ENCODE results near the gene LARP4. TPM values are rescaled to one million over a fixed set of nuclear protein-coding genes. Genes with fewer than 3 reads are reported as not detected.

LARP4 gene
- total RNA-seq, 1 donor from 2014 or later: 63.8 TPM

DNA sequence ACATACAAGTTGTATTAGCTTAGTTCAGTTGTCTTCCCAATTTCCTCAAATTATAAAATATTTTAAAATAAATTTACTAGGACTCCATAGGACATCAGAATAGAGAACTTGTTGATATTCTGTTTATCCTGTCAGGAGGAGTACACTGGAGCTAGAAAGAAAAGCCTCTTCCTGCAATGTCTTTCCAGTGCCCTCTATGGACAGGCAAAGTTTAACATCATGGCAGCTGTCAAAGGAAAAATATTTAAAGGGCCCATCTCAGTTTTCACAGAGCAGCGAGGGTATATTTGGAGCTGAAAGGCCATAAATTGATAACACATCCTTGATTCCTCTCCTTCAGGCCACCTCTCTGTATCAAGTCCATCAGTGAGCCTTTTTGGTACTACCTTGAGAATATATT lies 123.1 kb downstream of the LARP4 start:
- FAIRE-seq: no peak
- DNase-seq (ENCODE audit: low read depth): no peak

DNA sequence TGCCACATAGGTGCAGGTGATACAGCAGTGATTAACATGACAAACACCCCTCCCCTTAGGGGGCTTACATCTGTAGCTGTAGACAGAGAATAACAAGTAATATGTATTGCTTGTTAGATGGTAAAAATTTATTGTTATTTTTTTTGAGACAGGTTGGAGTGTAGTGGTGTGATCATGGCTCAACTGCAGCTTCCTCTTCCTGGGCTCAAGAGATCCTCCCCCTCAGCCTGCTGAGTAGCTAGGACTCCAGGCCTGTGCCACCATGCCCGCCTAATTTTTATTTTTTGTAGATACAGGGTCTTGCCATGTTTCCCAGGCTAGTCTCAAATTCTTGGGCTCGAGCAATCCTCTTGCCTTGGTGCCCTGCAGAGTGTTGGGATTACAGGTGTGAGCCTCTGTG lies 123.9 kb downstream of the LARP4 start:
- H3K27me3 Mint-ChIP-seq (ENCODE audit: low read depth, unreplicated experiment): no peaks in the 10 kb centered on the region

More for the DNA sequence above, 123.1 kb downstream of the LARP4 start:
- Histone ChIP-seq H3K9me3 (ENCODE audit: insufficient read depth, low read depth, low read length) (no peaks in the 10 kb centered on the region), H3K4me3 (ENCODE audit: insufficient read depth, low read depth, low read length) (no peak overlapping the region), H3K4me1 (ENCODE audit: insufficient read depth, low read length) (no peaks in the 10 kb centered on the region), H3K36me3 (ENCODE audit: insufficient read depth, low read length) (no peaks in the 10 kb centered on the region), H3K9ac (ENCODE audit: low read length) (no peak overlapping the region), H2AFZ (ENCODE audit: low read depth, low read length) (no peak overlapping the region), H3K79me2 (ENCODE audit: insufficient read depth, low read length) (peaks cover 81% of the 10 kb centered on the region), H3K27me3 (ENCODE audit: insufficient read depth, low read length) (no peaks in the 10 kb centered on the region), H3K27ac (ENCODE audit: low read depth, low read length) (no peak overlapping the region), H4K20me1 (ENCODE audit: insufficient read depth, low read length) (peaks cover 44% of the 10 kb centered on the region), H3K4me2 (ENCODE audit: low read length) (no peak overlapping the region)
- Mint-ChIP-seq H3K36me3 (ENCODE audit: low read depth, unreplicated experiment) (peaks cover 8% of the 10 kb centered on the region), H3K4me1 (ENCODE audit: low read depth, unreplicated experiment) (peaks cover 8% of the 10 kb centered on the region), H3K27ac (ENCODE audit: unreplicated experiment) (no peak overlapping the region), H3K4me3 (ENCODE audit: unreplicated experiment) (no peak overlapping the region), H3K9me3 (ENCODE audit: unreplicated experiment) (no peaks in the 10 kb centered on the region), H3K27me3 (ENCODE audit: low read depth, unreplicated experiment) (no peaks in the 10 kb centered on the region)
- TF ChIP-seq, protein P1, sequence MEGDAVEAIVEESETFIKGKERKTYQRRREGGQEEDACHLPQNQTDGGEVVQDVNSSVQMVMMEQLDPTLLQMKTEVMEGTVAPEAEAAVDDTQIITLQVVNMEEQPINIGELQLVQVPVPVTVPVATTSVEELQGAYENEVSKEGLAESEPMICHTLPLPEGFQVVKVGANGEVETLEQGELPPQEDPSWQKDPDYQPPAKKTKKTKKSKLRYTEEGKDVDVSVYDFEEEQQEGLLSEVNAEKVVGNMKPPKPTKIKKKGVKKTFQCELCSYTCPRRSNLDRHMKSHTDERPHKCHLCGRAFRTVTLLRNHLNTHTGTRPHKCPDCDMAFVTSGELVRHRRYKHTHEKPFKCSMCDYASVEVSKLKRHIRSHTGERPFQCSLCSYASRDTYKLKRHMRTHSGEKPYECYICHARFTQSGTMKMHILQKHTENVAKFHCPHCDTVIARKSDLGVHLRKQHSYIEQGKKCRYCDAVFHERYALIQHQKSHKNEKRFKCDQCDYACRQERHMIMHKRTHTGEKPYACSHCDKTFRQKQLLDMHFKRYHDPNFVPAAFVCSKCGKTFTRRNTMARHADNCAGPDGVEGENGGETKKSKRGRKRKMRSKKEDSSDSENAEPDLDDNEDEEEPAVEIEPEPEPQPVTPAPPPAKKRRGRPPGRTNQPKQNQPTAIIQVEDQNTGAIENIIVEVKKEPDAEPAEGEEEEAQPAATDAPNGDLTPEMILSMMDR (IDR thresholded peaks at IDR 0.05; ENCODE audit: insufficient read depth, low read depth, low read length): no peak
- no peak for TF ChIP-seq EZH2 (IDR thresholded peaks at IDR 0.05; ENCODE audit: insufficient read depth, low read length)

DNA sequence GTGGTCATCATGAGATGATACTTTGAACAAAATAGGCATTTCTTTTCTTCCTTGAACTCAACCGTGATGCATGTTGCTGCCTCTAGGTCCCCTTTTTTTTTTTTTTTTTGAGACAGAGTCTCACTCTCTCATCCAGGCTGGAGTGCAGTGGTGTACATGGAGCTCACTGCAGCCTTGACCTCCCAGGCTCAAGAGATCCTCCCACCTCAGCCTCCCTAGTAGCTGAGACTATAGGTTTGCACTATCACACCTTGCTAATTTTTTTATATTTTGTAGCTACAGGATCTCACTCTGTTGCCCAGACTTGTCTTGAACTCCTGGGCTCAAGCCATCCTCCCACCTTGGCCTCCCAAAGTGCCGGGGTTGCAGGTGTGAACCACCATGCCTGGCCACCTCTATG lies 124.7 kb downstream of the LARP4 start:
- Mint-ChIP-seq H3K4me1 (ENCODE audit: low read depth, unreplicated experiment) (peaks cover 16% of the 10 kb centered on the region), H3K36me3 (ENCODE audit: low read depth, unreplicated experiment) (peaks cover 11% of the 10 kb centered on the region), H3K27me3 (ENCODE audit: low read depth, unreplicated experiment) (no peaks in the 10 kb centered on the region), H3K9me3 (ENCODE audit: unreplicated experiment) (no peaks in the 10 kb centered on the region), H3K4me3 (ENCODE audit: unreplicated experiment) (no peak overlapping the region), H3K27ac (ENCODE audit: unreplicated experiment) (no peak overlapping the region)
- DNase-seq (ENCODE audit: low read depth) (no peak), FAIRE-seq (no peak)
- Histone ChIP-seq H3K4me3 (ENCODE audit: insufficient read depth, low read depth, low read length) (no peak overlapping the region), H3K27me3 (ENCODE audit: insufficient read depth, low read length) (no peaks in the 10 kb centered on the region), H3K27ac (ENCODE audit: low read depth, low read length) (no peak overlapping the region), H3K4me1 (ENCODE audit: insufficient read depth, low read length) (no peaks in the 10 kb centered on the region), H2AFZ (ENCODE audit: low read depth, low read length) (no peak overlapping the region), H3K79me2 (ENCODE audit: insufficient read depth, low read length) (peaks cover 82% of the 10 kb centered on the region), H3K9ac (ENCODE audit: low read length) (no peak overlapping the region), H3K36me3 (ENCODE audit: insufficient read depth, low read length) (no peaks in the 10 kb centered on the region), H4K20me1 (ENCODE audit: insufficient read depth, low read length) (peaks cover 44% of the 10 kb centered on the region), H3K9me3 (ENCODE audit: insufficient read depth, low read depth, low read length) (no peaks in the 10 kb centered on the region), H3K4me2 (ENCODE audit: low read length) (no peak overlapping the region)
- TF ChIP-seq EZH2 (IDR thresholded peaks at IDR 0.05; ENCODE audit: insufficient read depth, low read length): no peak
- TF ChIP-seq, protein P1 (IDR thresholded peaks at IDR 0.05; ENCODE audit: insufficient read depth, low read depth, low read length): no peak

More for the DNA sequence above, 123.9 kb downstream of the LARP4 start:
- no peak overlapping the region for H3K27ac ChIP-seq (ENCODE audit: low read depth, low read length)
- DNase-seq (ENCODE audit: low read depth) (no peak), FAIRE-seq (no peak)
- no peak overlapping the region for H3K9ac ChIP-seq (ENCODE audit: low read length)
- no peaks in the 10 kb centered on the region for H3K9me3 ChIP-seq (ENCODE audit: insufficient read depth, low read depth, low read length)
- Mint-ChIP-seq H3K4me1 (ENCODE audit: low read depth, unreplicated experiment) (peaks cover 15% of the 10 kb centered on the region), H3K4me3 (ENCODE audit: unreplicated experiment) (no peak overlapping the region), H3K9me3 (ENCODE audit: unreplicated experiment) (no peaks in the 10 kb centered on the region), H3K27ac (ENCODE audit: unreplicated experiment) (no peak overlapping the region), H3K36me3 (ENCODE audit: low read depth, unreplicated experiment) (peaks cover 11% of the 10 kb centered on the region)
- no peaks in the 10 kb centered on the region for H3K36me3 ChIP-seq (ENCODE audit: insufficient read depth, low read length)
- no peaks in the 10 kb centered on the region for H3K4me1 ChIP-seq (ENCODE audit: insufficient read depth, low read length)
- H3K79me2 ChIP-seq (ENCODE audit: insufficient read depth, low read length): peaks cover 81% of the 10 kb centered on the region
- no peaks in the 10 kb centered on the region for H3K27me3 ChIP-seq (ENCODE audit: insufficient read depth, low read length)
- TF ChIP-seq EZH2 (IDR thresholded peaks at IDR 0.05; ENCODE audit: insufficient read depth, low read length): no peak
- TF ChIP-seq, protein P1 (IDR thresholded peaks at IDR 0.05; ENCODE audit: insufficient read depth, low read depth, low read length): no peak
- peaks cover 50% of the 10 kb centered on the region for H4K20me1 ChIP-seq (ENCODE audit: insufficient read depth, low read length)
- no peak overlapping the region for H2AFZ ChIP-seq (ENCODE audit: low read depth, low read length)
- H3K4me3 ChIP-seq (ENCODE audit: insufficient read depth, low read depth, low read length): no peak overlapping the region
- H3K4me2 ChIP-seq (ENCODE audit: low read length): no peak overlapping the region

Measured in astrocyte (in vitro differentiated cells and primary cell).